OCI-LY7 (cell line): ENCODE data around the gene KCNMA1. TPM values are rescaled to one million over a fixed set of nuclear protein-coding genes. Genes with fewer than 3 reads are reported as not detected.

ENCODE experiments used
- BruUV-seq: library from RNA; stranded (reverse); fragments of 400-500 nt; replicated peaks from 2 replicates; lab custom pipeline; 2021; lab: Mats Ljungman, UMichigan
- CTCF ChIA-PET: fragments of 300-600 bp; sonication (Branson Sonifier 250); formaldehyde crosslinking; loops from one replicate; lab custom pipeline; 2022; ENCODE audit warnings: antibody characterized with exemption; ENCODE audit not compliant: unreplicated experiment; lab: Charles Lee
- POLR2A ChIA-PET: fragments of 300-600 bp; sonication (Branson Sonifier 250); formaldehyde crosslinking; loops from one replicate; lab custom pipeline; 2022; ENCODE audit warnings: antibody characterized with exemption; lab: Charles Lee
- DNase-seq: peaks from one replicate; pipeline ENCODE4 v3.0.0-alpha.2; 2015; ENCODE audit warnings: low spot score
- H2AFZ ChIP-seq: fragments of 200-600 bp; sonication (generic), shearing (Covaris generic); 2 replicates; pipeline ENCODE4 v1.6.1; 2014; ENCODE audit warnings: mild to moderate bottlenecking, antibody characterized with exemption, low read length, moderate library complexity
- H3K27ac ChIP-seq: fragments of 200-600 bp; sonication (generic); 2 replicates; pipeline ENCODE4 v1.5.1; 2014; ENCODE audit warnings: mixed run types, low read depth, mild to moderate bottlenecking, moderate library complexity, low read length, inconsistent platforms; ENCODE audit not compliant: poor library complexity, severe bottlenecking
- H3K36me3 ChIP-seq: fragments of 200-600 bp; sonication (generic); 2 replicates; pipeline ENCODE4 v1.6.1; 2014; ENCODE audit warnings: mild to moderate bottlenecking, antibody characterized with exemption, low read length, moderate library complexity, mixed read lengths; ENCODE audit not compliant: insufficient read depth
- H3K4me1 ChIP-seq: fragments of 200-600 bp; sonication (generic); 2 replicates; pipeline ENCODE4 v1.5.1; 2014; ENCODE audit warnings: mild to moderate bottlenecking, low read length; ENCODE audit not compliant: insufficient read depth, poor library complexity, severe bottlenecking
- H3K4me2 ChIP-seq: fragments of 200-600 bp; sonication (generic); 2 replicates; pipeline ENCODE4 v1.6.1; 2014; ENCODE audit warnings: mild to moderate bottlenecking, low read length
- H3K4me3 ChIP-seq: fragments of 200-600 bp; sonication (generic); 2 replicates; pipeline ENCODE4 v1.5.1; 2014; ENCODE audit warnings: mild to moderate bottlenecking, low read depth, low read length; ENCODE audit not compliant: poor library complexity, severe bottlenecking
- H3K79me2 ChIP-seq: fragments of 200-600 bp; sonication (generic); 2 replicates; pipeline ENCODE4 v1.6.1; 2016; ENCODE audit warnings: low read depth, mild to moderate bottlenecking, low read length, moderate library complexity, mixed read lengths; ENCODE audit not compliant: insufficient read depth
- H3K9me2 ChIP-seq: fragments of 200-600 bp; sonication (generic); 2 replicates; pipeline ENCODE4 v1.6.1; 2016; ENCODE audit warnings: mild to moderate bottlenecking, low read length, mixed read lengths; ENCODE audit not compliant: insufficient read depth
- H3K9me3 ChIP-seq: fragments of 200-600 bp; sonication (generic); 2 replicates; pipeline ENCODE4 v1.6.1; 2014; ENCODE audit warnings: mild to moderate bottlenecking, mixed run types, low read length, mixed read lengths
- H4K20me1 ChIP-seq: fragments of 200-600 bp; sonication (generic); 2 replicates; pipeline ENCODE4 v1.6.1; 2014; ENCODE audit warnings: mild to moderate bottlenecking, antibody characterized with exemption, low read length, moderate library complexity, mixed read lengths; ENCODE audit not compliant: insufficient read depth
- EZH2phosphoT487 ChIP-seq: fragments of 200-600 bp; sonication (generic); IDR thresholded peaks from 2 replicates; pipeline ENCODE4 v1.6.1; 2018; ENCODE audit warnings: low read depth, borderline replicate concordance, mild to moderate bottlenecking, mixed run types, antibody characterized with exemption, low read length, moderate library complexity, mixed read lengths
- intact Hi-C: fragments of 100-400 bp; cut with micrococcal nuclease; formaldehyde crosslinking; loops from one replicate; pipeline ENCODE4 v1.10.0; 2022; ENCODE audit not compliant: unreplicated experiment
- total RNA-seq, 2 experiments: library from RNA; depleted of rRNA in 1 of 2; stranded (reverse); fragments of >200 nt in 1 of 2; shearing (Covaris generic) in 1 of 2; gene quantifications; 2 replicates each; pipeline ENCODE4 v1.2.3, GENCODE V29; 2014 to 2022
- TF ChIP-seq, protein P1 (sequence below): fragments of 200-600 bp; sonication (generic); conservative IDR thresholded peaks from 2 replicates; pipeline ENCODE4 v1.5.1; 2014; ENCODE audit warnings: mild to moderate bottlenecking, antibody characterized with exemption, low read length, moderate library complexity, mixed read lengths

KCNMA1 gene
- total RNA-seq, 2 experiments from 2014 or later: not detected

DNA sequence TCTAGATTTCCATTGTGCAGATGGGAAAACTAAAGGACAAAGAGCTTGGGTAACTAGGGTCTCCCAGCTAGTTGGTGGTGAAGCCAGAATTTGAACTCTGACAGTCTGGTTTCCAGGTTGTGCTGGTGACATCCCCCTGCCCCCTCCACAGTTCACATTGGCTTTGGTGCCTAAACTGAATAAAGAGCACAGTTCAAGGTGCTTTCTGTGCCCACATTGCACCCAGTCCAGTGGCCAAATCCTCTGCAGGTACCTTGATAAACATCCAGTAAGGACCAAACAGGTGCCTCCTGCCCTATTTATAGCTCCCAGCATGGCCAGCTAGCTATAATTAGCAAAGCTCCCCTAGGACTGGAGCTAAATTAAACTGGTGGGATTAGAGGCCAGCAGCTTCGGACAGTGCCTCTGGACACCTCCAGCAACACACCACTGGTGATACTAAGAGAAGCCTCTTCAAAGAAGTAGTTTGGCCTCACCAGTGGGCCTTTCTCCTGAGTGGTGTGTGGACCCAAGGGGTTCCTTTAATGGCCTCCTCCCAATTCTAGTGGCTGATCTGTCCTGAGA, 59.9 kb downstream of the KCNMA1 start:
- no peaks in the 10 kb centered on the region for H3K36me3 ChIP-seq
- intact Hi-C loops: no loop called here
- H3K9me2 ChIP-seq: no peaks in the 10 kb centered on the region
- no peak overlapping the region for H3K4me2 ChIP-seq
- no peak overlapping the region for H3K4me3 ChIP-seq
- H3K27ac ChIP-seq: no peak overlapping the region
- no peaks in the 10 kb centered on the region for H4K20me1 ChIP-seq
- H2AFZ ChIP-seq: no peak overlapping the region
- H3K4me1 ChIP-seq: no peaks in the 10 kb centered on the region
- no peaks in the 10 kb centered on the region for H3K79me2 ChIP-seq
- no TSS peak for BruUV-seq
- DNase-seq: no peak
- TF ChIP-seq, protein P1, sequence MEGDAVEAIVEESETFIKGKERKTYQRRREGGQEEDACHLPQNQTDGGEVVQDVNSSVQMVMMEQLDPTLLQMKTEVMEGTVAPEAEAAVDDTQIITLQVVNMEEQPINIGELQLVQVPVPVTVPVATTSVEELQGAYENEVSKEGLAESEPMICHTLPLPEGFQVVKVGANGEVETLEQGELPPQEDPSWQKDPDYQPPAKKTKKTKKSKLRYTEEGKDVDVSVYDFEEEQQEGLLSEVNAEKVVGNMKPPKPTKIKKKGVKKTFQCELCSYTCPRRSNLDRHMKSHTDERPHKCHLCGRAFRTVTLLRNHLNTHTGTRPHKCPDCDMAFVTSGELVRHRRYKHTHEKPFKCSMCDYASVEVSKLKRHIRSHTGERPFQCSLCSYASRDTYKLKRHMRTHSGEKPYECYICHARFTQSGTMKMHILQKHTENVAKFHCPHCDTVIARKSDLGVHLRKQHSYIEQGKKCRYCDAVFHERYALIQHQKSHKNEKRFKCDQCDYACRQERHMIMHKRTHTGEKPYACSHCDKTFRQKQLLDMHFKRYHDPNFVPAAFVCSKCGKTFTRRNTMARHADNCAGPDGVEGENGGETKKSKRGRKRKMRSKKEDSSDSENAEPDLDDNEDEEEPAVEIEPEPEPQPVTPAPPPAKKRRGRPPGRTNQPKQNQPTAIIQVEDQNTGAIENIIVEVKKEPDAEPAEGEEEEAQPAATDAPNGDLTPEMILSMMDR: no peak
- no peak for TF ChIP-seq EZH2phosphoT487
- CTCF ChIA-PET: no interaction called here
- H3K9me3 ChIP-seq: no peaks in the 10 kb centered on the region
- POLR2A ChIA-PET: no interaction called here

DNA sequence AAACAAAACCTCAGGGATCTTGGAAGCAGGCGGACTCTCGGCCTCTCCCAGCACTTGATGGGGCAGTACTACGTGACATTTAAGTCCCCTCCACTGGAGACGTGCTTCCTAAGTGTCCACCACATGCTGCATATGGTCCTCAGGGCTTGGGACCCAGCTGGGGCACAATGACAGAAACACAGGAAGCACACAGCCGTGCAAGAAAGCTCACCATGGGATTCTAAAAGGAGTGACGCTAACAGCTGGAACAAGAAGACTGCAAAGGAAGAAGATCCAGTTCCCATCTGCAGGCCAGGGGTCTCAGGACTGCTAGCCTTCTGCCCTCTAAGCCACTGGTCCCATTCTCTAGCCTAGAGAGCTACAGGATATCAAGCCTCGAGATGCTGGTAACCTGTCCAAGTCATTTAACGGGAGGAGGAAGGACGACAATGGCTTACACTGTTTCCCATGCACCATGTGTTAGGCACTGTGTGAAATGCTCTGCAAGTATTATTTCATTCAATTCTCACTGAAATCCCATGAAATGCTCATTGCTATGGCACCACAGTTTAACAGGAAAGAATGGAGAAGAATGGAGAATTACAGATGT, 61.1 kb downstream of the KCNMA1 start:
- TF ChIP-seq, protein P1: no peak
- TF ChIP-seq EZH2phosphoT487: no peak
- no peak overlapping the region for H3K4me2 ChIP-seq
- no peaks in the 10 kb centered on the region for H3K9me3 ChIP-seq
- BruUV-seq: no TSS peak
- H3K36me3 ChIP-seq: no peaks in the 10 kb centered on the region
- H3K27ac ChIP-seq: no peak overlapping the region
- H3K4me1 ChIP-seq: no peaks in the 10 kb centered on the region
- no peak for DNase-seq
- ChIA-PET CTCF (no interaction called here), POLR2A (no interaction called here)
- no peak overlapping the region for H3K4me3 ChIP-seq
- H2AFZ ChIP-seq: no peak overlapping the region
- no peaks in the 10 kb centered on the region for H3K79me2 ChIP-seq
- H4K20me1 ChIP-seq: no peaks in the 10 kb centered on the region
- H3K9me2 ChIP-seq: no peaks in the 10 kb centered on the region
- intact Hi-C loops: no loop called here

DNA sequence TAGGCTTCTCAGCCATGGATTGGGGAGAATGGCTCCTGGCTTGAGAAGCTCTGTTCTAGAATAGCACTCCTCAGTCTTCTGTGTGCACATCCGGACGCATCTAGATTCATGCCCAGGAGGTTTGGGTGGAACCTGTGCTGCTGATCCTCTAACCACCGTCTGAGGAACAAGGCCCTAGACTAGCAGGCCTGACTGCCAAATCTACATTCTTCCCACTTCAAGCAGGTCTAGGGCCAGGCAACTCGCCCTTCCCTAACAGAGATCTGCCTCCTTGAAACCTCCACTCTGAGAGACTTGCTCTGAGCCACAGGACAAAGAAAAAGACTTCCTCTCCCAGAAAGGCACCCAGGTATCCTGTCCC, 61.6 kb downstream of the KCNMA1 start:
- no peak overlapping the region for H2AFZ ChIP-seq
- H3K4me1 ChIP-seq: no peaks in the 10 kb centered on the region
- H3K27ac ChIP-seq: no peak overlapping the region
- no peak overlapping the region for H3K4me2 ChIP-seq
- no peaks in the 10 kb centered on the region for H3K9me3 ChIP-seq
- ChIA-PET POLR2A (no interaction called here), CTCF (no interaction called here)
- no peak for TF ChIP-seq EZH2phosphoT487
- TF ChIP-seq, protein P1: no peak
- H3K79me2 ChIP-seq: no peaks in the 10 kb centered on the region
- no peaks in the 10 kb centered on the region for H3K9me2 ChIP-seq
- H3K4me3 ChIP-seq: no peak overlapping the region
- no peaks in the 10 kb centered on the region for H3K36me3 ChIP-seq
- BruUV-seq: no TSS peak
- DNase-seq: no peak
- intact Hi-C loops: no loop called here
- no peaks in the 10 kb centered on the region for H4K20me1 ChIP-seq
